Mucosa of rectum (tissue), 2 donors: ENCODE results near the gene RAC2.
A peak's percentile ranks its signal among the peaks of the same experiment; 100 is the strongest.

Source experiments
- H3K27ac ChIP-seq, 2 donors: one replicate each; pipeline ENCODE4 v1.7.0; 2013; ENCODE audit warnings: inconsistent platforms in 2 of 2, low read depth in 2 of 2, low read length in 2 of 2
- H3K27me3 ChIP-seq, 2 donors: one replicate each; pipeline ENCODE4 v1.7.0; 2013; ENCODE audit warnings: low read length in 2 of 2; ENCODE audit not compliant: control insufficient read depth in 2 of 2, insufficient read depth in 2 of 2
- H3K36me3 ChIP-seq, 2 donors: one replicate each; pipeline ENCODE4 v1.7.0; 2013; ENCODE audit warnings: low read length in 2 of 2; ENCODE audit not compliant: control insufficient read depth in 2 of 2, insufficient read depth in 2 of 2
- H3K4me1 ChIP-seq, 2 donors: one replicate each; pipeline ENCODE4 v1.7.0; 2013; ENCODE audit warnings: low read length in 2 of 2, mild to moderate bottlenecking in 1 of 2; ENCODE audit not compliant: control insufficient read depth in 2 of 2, insufficient read depth in 2 of 2
- H3K4me3 ChIP-seq, 2 donors: one replicate each; pipeline ENCODE4 v1.7.0; 2013; ENCODE audit warnings: low read length in 2 of 2
- H3K9ac ChIP-seq, 2 donors: one replicate each; pipeline ENCODE4 v1.7.0; 2013; ENCODE audit warnings: low read length in 2 of 2, low read depth in 1 of 2, mild to moderate bottlenecking in 1 of 2
- H3K9me3 ChIP-seq, 2 donors: one replicate each; pipeline ENCODE4 v1.7.0; 2013; ENCODE audit warnings: low read length in 2 of 2; ENCODE audit not compliant: control insufficient read depth in 2 of 2
- donor health status: healthy.
- donor health status: Normal muscosa, but diverticular disease.

The RAC2 gene

DNA sequence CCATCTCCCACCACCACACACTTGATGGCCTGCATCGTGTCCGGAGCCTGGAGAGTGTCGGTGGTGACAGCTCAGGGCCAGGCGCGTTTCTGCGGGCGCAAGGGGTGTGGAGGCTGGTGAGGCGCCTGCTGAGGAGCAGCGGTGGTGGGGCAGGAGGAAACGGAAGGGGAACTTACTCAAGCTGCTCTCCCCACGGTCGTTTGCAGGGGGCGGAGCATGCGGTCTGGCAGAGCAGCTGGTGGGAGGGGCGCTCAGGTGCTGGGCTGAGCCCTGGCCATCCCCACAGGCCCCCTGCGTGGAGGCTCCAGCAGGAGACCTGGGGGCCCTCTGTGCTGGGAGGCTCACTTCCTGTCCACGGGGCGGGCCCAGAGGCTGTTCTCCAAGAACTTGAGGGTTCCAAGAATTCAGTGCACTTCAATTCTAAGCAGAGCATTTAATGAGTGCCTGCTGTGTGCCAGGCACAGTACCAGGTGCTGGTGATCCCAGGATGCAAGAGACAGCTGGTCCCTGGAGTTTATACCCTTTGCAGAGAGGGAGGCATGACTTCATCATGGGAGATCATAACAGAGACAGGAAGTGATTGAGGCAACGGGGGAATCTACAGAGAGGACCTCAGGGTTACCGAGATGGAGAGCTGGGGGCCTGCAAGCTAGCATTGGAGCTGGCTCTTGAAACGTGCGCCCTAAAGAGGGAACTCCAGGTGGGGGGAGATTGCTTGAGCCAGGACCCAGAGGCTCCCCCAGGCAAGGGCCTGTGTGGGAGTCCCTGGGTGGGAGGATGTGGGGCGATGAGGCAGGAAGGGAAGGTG is at the start of gene RAC2:
RAC2 (minus strand) TSS at position 156 of the 808 bp plus-strand sequence; CDS start at position 35, 121 bp downstream.
- Histone ChIP-seq H3K27ac (peak within 1 kb of the TSS; percentile 30 to 80), H3K36me3 (no peaks in the 10 kb centered on the region), H3K27me3 (no peaks in the 10 kb centered on the region), H3K4me1 (peaks cover 10 to 32% of the 10 kb centered on the region in 2 donors), H3K4me3 (peak within 1 kb of the TSS; percentile 62 to 85), H3K9me3 (no peaks in the 10 kb centered on the region), H3K9ac (peak within 1 kb of the TSS; percentile 61 to 80)

DNA sequence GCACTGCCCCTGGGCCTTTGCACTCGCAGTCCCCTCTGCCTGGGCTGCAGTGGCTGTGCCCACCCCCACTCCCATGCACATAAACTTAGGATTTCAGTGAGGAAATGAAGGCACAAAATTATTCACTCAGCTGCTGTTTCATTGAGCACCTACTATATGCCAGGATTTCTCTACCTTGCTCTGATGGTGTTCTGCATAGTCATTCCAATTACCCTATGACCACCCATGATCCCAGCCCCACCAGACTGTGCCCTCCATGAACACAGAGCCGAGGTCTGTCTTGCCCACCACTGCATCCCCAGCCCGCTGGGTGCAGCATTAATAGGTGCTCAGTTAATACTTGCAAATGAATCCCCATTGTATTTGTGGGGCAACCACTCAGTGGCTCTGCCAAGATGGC is 49.1 kb upstream of the RAC2 start:
- H3K9ac ChIP-seq: no peak overlapping the region
- H3K4me1 ChIP-seq: no peaks in the 10 kb centered on the region
- H3K27me3 ChIP-seq: no peaks in the 10 kb centered on the region
- peaks cover 0 to 28% of the 10 kb centered on the region in 2 donors for H3K36me3 ChIP-seq
- no peak overlapping the region for H3K4me3 ChIP-seq
- H3K27ac ChIP-seq: no peak overlapping the region
- no peaks in the 10 kb centered on the region for H3K9me3 ChIP-seq

DNA sequence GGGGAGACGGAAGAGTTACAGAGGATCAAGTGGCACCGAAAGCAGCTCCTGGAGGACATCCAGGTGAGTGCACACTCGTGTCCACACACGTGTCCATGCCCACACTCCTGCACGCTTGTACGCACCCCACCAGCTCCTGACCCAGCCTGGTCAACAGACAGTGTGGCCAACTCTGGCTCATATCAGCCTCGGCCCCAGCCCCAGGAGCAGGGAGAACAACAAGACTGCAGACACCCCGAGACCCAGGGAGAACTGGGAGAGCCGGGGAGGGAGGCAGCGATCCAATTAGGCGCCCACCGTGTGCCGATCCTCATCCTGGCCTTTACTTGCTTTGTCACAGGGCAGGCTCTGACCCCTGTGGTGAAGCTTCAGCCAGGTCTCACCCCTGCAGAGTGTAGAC is 48.6 kb upstream of the RAC2 start:
- Histone ChIP-seq H3K4me3 (no peak overlapping the region), H3K9ac (no peak overlapping the region), H3K36me3 (peaks cover 0 to 25% of the 10 kb centered on the region in 2 donors), H3K27ac (no peak overlapping the region), H3K9me3 (no peaks in the 10 kb centered on the region), H3K4me1 (no peaks in the 10 kb centered on the region), H3K27me3 (no peaks in the 10 kb centered on the region)

GRCh38 chr22:37291559-37292298 is 47.7 kb upstream of the RAC2 start:
- no peaks in the 10 kb centered on the region for H3K27me3 ChIP-seq
- no peaks in the 10 kb centered on the region for H3K9me3 ChIP-seq
- no peak overlapping the region for H3K4me3 ChIP-seq
- no peaks in the 10 kb centered on the region for H3K4me1 ChIP-seq
- H3K36me3 ChIP-seq: peaks cover 0 to 20% of the 10 kb centered on the region in 2 donors
- no peak overlapping the region for H3K9ac ChIP-seq
- H3K27ac ChIP-seq: no peak overlapping the region

DNA sequence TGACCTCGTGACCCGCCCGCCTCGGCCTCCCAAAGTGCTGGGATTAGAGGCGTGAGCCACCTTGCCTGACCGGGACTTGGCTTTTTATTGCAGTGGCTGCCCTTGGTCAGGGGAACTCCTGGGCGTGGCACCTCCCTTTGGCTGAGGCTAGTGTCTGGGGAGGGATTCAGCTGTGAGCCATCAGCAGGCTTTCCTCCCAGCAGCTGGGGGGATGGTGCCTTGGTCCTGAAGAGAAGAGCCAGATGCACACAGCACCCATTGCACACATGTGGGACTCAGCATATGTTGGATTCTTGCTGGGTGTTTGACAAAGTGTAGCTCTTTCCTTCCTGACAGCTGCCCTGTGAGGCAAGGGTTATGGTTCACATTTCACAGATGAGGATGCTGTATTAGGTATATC is 46.7 kb upstream of the RAC2 start:
- H3K27me3 ChIP-seq: no peaks in the 10 kb centered on the region
- no peak overlapping the region for H3K9ac ChIP-seq
- peaks cover 0 to 13% of the 10 kb centered on the region in 2 donors for H3K36me3 ChIP-seq
- H3K4me3 ChIP-seq: no peak overlapping the region
- no peaks in the 10 kb centered on the region for H3K4me1 ChIP-seq
- no peaks in the 10 kb centered on the region for H3K9me3 ChIP-seq
- no peak overlapping the region for H3K27ac ChIP-seq

DNA sequence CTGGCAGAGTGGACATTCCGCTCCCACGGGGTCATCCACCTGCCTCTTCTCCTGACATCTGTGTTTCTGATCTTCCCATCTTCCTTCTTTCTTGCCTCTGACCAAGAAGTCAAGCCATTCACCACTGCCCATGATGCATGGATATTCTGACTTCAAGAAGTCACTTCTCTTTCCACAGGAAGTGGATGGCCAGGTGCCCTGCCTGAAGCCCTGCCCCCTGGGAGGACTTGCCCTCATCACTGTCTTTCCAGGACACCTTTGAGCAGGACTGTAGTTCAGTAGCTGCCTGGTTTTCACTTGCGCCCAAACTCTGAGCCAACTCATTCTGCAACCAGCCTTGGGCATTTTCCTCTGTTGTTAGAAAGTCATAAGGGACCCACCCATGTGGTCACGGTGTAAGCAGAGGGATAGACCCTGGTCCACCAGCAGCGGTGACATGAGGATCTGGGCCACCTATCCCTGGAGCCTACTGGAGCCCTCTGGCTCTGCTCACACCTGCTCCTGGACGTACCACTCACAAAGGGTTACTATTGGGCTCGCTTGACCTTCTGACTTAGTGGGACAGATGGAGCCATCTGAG is 45.2 kb upstream of the RAC2 start:
- Histone ChIP-seq H3K36me3 (peaks cover 0 to 13% of the 10 kb centered on the region in 2 donors), H3K27me3 (no peaks in the 10 kb centered on the region), H3K4me3 (no peak overlapping the region), H3K9ac (no peak overlapping the region), H3K27ac (no peak overlapping the region), H3K4me1 (no peaks in the 10 kb centered on the region), H3K9me3 (no peaks in the 10 kb centered on the region)

- Histone ChIP-seq H3K36me3 (peaks cover 0 to 13% of the 10 kb centered on the region in 2 donors), H3K27me3 (no peaks in the 10 kb centered on the region), H3K9ac (no peak overlapping the region), H3K27ac (no peak overlapping the region), H3K4me3 (no peak overlapping the region), H3K4me1 (no peaks in the 10 kb centered on the region), H3K9me3 (no peaks in the 10 kb centered on the region)
Measured at GRCh38 chr22:37288521-37288920, 44.5 kb upstream of the RAC2 start.

GRCh38 chr22:37287550-37287951 is 43.5 kb upstream of the RAC2 start:
- Histone ChIP-seq H3K9ac (no peak overlapping the region), H3K4me1 (no peaks in the 10 kb centered on the region), H3K9me3 (no peaks in the 10 kb centered on the region), H3K27ac (no peak overlapping the region), H3K36me3 (peaks cover 0 to 11% of the 10 kb centered on the region in 2 donors), H3K4me3 (no peak overlapping the region), H3K27me3 (peaks cover 0 to 5% of the 10 kb centered on the region in 2 donors)

- Histone ChIP-seq H3K27me3 (peaks cover 0 to 6% of the 10 kb centered on the region in 2 donors), H3K9me3 (no peaks in the 10 kb centered on the region), H3K27ac (no peak overlapping the region), H3K9ac (no peak overlapping the region), H3K4me1 (no peaks in the 10 kb centered on the region), H3K4me3 (no peak overlapping the region), H3K36me3 (peaks cover 0 to 4% of the 10 kb centered on the region in 2 donors)
Measured at GRCh38 chr22:37285937-37286336, 41.9 kb upstream of the RAC2 start.
